NCI-H748 (cell line): ENCODE data around the gene CMTR1.
A peak's percentile ranks its signal among the peaks of the same experiment; 100 is the strongest.

ENCODE experiments used
- DNase-seq: peaks from one replicate; lab custom pipeline; 2025; ENCODE audit not compliant: unreplicated experiment; lab: John Stamatoyannopoulos, UW

Gene CMTR1

DNA sequence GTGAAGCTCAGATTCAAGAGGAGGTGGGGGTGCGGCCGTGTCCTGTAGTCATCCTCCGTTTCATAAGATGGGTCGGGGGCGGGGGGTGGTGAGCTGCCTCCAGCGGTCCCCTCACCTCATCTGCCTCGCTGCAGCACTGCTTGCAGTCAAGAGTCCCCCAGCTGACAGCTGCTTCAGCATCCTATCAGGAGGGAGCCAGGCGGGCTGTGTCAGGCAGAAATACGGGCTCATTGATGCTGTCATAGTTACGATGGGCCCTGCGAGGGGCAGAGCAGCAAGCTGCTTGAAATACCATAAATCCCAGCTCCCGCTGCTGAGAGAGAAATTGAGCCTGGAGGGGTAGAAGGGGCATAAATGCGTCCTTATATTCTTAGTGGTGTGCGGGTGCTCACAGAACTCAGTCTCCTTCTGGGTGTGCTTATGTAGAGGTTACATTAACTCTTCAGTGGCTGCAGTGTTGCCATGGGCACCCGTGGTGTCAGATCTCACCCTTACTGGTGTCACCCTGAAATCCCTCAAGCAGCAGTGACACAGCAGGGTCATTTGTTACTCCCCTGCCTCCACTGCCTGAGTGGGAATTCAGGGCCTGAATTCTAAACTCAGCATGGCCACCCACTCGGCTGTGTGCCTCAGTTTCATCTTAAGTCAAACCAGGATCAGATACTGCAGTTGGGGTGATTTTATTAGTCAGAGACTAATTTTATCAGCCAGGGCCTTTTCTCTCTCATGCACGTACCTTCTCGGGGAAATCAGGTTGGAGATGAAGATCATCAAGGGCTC is 44.8 kb downstream of the CMTR1 start:
- DNase-seq: no peak

DNA sequence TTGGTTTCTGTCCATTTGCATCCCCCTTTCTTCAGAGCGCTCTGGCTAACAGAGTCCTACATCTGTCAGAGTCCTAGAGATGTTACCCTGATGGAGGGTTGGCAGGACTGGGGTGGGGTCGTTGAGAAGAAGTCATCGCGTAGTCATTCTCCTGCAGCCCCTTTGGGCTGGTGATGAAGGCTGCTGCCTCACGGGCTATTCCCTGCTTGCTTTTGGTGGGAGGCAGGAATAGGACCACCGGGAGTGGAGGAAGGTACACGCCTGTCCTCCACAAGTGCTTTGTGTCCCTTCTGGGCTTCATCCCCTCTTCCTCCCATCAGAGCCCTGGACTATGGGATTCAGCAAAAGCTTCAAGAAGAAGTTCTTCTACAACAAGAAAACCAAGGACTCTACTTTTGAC is 45.8 kb downstream of the CMTR1 start:
- no peak for DNase-seq

DNA sequence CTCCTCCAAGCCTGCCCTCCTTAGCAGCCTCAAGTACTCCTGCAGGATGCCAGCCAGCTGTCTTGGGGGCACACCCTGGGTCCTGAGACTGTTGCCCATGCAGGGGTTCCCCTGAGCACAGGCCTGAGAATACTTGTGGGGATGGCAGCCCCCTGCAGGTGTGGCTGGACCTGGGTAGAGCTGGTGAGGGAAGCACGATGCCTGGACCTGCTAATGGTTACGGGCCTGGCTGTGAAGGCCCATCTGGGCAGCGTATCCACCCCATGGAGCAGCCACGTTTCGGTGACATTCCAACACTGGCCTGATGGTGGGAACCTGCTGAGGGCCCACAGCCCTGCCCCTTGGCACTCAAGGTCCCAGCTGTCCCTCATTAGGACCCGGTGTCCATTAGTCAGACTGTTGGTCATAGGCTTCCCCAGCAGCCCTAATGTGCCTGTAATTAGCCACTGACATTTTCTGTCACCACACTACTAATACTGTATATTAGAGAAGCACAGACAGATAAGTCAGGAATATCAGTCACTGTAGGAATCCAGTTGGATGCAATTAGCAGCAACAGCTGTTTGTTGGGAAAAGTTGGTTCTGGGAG is 46.3 kb downstream of the CMTR1 start:
- DNase-seq: no peak

DNA sequence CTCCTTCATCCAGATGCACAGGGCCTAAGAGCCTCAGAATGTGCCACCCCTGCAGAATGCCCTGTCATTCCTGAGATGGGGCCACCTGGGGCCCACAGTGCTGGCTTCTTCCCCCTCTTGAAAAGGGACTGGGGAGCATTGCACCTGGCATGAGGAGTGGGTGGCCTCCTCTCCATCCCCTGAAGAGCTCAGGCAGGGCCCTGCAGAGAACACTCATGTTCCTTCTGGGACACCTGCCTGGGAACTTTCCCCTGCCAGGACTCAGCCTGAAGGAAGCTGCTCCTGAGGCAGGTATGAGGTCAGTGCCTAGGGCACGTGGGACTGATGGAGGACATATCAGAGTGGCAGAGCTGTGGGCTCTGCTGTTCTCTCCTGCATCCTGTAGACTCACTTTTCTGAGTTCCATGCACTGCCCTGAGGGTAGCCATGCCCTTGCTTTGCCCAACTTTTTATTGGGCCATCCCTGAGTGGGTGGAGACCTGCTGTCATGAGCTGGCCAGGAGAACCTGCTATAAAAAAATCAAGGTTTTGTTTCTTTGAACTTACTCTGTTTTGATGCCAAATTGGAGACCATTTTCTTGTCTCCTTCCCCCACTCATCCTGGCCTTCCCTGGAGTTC is 47.2 kb downstream of the CMTR1 start:
- DNase-seq: no peak

DNA sequence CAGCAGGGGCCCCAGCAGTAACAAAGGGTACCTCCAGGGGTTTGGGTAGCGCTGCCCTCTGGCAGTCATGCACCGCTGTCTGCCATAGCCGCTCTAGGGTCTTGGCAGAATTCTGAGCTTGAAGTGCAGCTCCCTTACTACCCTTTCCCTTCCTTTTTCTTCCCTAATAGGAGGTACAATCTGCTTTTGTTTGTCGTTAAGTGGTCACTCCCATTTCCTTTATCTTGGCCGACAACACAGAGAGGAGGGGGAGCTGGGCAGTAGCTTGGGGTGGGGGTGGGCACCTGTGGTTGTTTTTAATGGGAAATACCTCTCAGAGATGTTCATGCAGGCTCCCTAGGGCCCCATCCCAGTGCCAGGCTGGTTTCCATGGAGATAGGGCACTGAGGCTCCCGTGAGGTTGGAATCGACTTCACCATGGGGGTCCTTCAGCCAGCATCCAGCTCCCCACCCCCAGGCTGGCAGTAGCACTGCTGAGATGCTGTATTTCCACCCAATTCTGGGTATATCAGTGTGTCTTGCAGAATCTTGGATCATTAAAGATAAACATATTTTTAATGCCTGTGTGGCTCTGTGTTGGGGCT is 48.0 kb downstream of the CMTR1 start:
- peak; percentile 84 for DNase-seq

GRCh38 chr6:37481711-37482605 is 48.9 kb downstream of the CMTR1 start:
- DNase-seq: peak; percentile 71

- no peak for DNase-seq
These were observed 49.7 kb downstream of the CMTR1 start for GRCh38 chr6:37482606-37483251.

- DNase-seq: no peak
These were observed 50.4 kb downstream of the CMTR1 start for GRCh38 chr6:37483252-37483901.

DNA sequence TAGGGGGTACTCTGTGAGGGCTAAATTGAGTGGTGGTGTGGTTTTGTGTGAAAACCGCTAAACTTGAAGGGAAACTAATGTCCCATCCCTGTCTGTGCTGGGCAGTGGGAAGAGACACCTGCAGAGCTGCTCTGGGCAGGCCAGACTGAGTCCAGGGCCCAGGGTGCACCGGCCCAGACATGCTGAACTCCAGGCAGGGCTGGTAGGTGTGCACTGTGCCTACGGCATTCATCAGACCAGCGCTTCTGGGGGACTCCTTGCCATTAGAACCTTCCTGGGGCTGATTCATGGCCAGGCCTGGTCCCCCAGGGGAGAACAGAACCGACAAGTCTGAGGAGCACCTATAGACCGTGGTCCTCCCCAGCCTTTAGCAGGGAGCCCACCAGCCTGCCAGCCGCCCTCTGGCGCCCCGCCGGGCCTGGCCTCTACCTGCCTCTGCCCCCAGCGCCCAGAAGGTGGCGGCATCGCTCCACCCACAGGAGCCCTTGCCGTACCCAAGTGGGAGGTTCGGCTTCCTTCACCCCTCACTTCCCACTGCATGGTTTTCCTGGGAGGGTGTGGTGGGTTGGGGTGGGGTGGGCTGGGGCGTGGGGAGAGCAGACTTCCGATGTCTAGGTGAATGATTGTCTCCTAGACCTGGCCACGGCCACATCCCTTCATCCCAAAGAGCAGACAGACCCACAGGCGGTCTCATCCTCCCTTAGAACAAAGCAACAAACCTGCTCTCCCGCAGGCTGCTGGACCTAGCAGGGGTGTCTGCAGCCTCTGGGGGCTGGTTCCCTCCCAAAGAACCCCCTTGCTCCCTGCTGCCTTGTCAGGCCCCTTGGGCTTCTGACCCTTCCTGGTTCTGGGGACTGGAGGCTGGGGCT is 51.1 kb downstream of the CMTR1 start:
- DNase-seq: peak; percentile 70

GRCh38 chr6:37484786-37485170 is 51.8 kb downstream of the CMTR1 start:
- DNase-seq: no peak

GRCh38 chr6:37485291-37485702 is 52.3 kb downstream of the CMTR1 start:
- peak; percentile 30 for DNase-seq

DNA sequence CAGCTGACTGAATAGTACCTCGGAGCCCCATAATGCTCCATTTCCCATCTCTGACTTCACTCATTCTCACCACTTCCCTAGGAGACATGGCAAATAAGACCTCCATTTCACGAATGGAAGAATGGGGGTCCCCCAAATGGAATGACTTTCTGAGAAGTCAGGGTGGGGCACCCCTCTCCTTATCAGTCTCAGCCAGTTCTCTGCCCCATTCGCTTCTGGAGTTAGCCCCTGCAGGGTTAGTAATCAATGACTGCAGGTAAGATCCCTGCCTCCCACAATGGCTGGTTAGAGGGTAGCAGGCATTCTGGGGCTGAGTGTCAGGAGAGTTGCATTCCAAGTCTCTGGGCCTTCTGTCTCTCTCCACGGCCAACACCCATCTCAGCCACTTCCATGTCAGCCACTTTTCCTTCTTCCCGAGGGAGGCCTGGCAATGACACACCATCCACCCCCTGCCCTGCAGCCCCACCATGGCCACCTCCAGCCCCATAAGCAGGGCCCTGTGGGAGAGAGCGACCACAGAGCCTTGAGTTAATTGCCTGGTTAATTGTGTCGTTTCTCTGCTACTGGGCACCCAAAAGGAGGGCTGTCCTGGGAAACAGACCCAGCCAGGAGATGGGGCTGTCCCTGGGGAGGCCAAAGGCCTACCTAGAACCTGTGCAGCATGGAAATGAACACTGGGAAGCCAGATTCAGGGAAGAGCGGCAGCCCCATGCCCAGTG is 53.3 kb downstream of the CMTR1 start:
- no peak for DNase-seq

GRCh38 chr6:37487591-37488380 is 54.8 kb downstream of the CMTR1 start:
- no peak for DNase-seq

- no peak for DNase-seq
These were observed 55.5 kb downstream of the CMTR1 start for GRCh38 chr6:37488476-37488875.

DNA sequence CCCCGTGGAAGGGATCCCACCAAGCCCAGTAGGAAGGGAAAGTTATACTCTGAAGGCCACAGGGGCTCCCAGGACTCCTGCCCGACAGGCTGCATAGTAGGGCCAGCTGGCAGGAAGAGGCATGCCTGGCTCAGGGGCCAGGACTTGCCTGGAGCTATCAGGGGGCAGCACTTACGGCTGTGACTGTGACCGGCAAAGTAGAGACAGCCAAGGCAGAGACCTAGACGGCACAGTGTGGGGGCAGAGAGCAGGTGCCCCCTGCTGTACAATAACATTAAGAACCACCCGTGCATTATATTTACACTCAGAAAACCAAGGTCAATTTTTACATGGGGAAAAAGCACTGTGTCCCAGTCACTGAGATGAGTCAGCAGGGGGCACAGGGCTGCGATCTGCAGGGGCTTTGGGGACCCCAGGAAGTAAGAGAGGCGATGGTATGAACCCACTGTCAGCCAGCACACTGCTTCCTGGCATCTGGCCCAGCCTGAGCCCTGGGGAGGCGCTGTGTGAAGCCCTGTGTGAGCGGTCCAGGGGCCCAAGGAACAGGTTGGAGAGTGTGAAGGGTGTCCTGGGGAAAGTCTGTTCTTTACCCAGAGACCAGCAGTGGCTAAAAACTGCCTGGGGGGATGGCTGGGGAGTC is 56.8 kb downstream of the CMTR1 start:
- no peak for DNase-seq

DNA sequence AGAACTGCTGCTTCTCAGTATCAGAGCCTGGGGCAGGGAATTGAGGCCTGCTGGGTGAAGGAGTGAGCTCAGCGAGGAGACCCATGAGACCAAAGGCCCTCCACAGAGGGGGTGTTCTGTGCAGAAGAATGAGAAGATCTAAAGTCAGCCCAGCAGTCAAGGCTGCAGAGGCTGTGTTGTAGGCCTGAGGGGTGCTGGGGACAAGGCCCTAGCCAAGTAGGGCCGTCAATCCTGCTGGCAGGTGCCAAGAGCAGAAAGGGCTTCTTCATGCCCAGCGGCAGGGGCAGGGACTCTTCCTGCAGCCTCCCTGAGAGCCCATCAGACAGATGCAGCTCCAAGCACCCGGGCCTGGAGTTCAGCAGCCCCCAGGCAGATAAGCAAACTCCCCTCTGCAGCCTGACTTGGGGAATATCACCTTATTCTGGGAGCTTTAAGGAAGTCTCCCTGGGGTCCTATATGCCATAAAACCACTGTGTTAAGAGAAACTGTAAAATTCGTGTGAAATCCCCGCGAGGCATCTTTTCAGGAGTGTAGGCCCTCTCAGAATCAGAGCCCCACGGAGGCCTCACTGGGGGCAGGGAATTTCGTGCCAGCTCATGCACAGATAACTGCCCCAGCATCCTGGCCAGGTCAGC is 57.6 kb downstream of the CMTR1 start:
- DNase-seq: no peak
